ENCODE measurements around the gene RASGEF1B. TPM values are rescaled to one million over a fixed set of nuclear protein-coding genes. Genes with fewer than 3 reads are reported as not detected.

The RASGEF1B gene
- total and polyA plus RNA-seq, 4 donors: 16.0 to 62.0 (median 27.1) TPM

GRCh38 chr4:81509191-81509590 lies 37.5 kb upstream of the RASGEF1B start:
- Histone ChIP-seq H3K4me3 (no peak overlapping the region), H3K9me3 (ENCODE audit: control insufficient read depth in 4 of 4, insufficient read depth in 3 of 4, low read length in 3 of 4) (no peaks in the 10 kb centered on the region), H3K36me3 (ENCODE audit: control insufficient read depth in 4 of 4, insufficient read depth in 4 of 4, low read length in 4 of 4) (no peaks in the 10 kb centered on the region), H3K27ac (ENCODE audit: low read depth in 1 of 2, low read length in 1 of 2) (peak overlapping the region in 1 of 2 donors; percentile 73), H3K4me1 (ENCODE audit: control insufficient read depth in 5 of 5, insufficient read depth in 5 of 5, low read length in 5 of 5) (peaks cover 5 to 32% (median 7%) of the 10 kb centered on the region in 5 donors), H3K27me3 (ENCODE audit: control insufficient read depth in 3 of 3, insufficient read depth in 3 of 3, low read length in 2 of 3) (no peaks in the 10 kb centered on the region), H3K9ac (ENCODE audit: insufficient read depth in 1 of 2, low read length in 2 of 2) (no peak overlapping the region)
- DNase-seq (no peak), ATAC-seq (ENCODE audit: insufficient read depth, low FRiP score) (peak; percentile 5)
- TF ChIP-seq CTCF (IDR thresholded peaks at IDR 0.05; ENCODE audit: control extremely low read depth, extremely low read depth): no peak
- WGBS, 2 donors: 19 to 45% methylated on average over 3 of the region's 3 CpGs

- H3K36me3 ChIP-seq (ENCODE audit: control insufficient read depth in 4 of 4, insufficient read depth in 4 of 4, low read length in 4 of 4): no peaks in the 10 kb centered on the region
- H3K9ac ChIP-seq (ENCODE audit: insufficient read depth in 1 of 2, low read length in 2 of 2): no peak overlapping the region
- no peaks in the 10 kb centered on the region for H3K9me3 ChIP-seq (ENCODE audit: control insufficient read depth in 4 of 4, insufficient read depth in 3 of 4, low read length in 3 of 4)
- H3K27ac ChIP-seq (ENCODE audit: low read depth in 1 of 2, low read length in 1 of 2): peak overlapping the region in 1 of 2 donors; percentile 29
- H3K4me3 ChIP-seq: no peak overlapping the region
- H3K27me3 ChIP-seq (ENCODE audit: control insufficient read depth in 3 of 3, insufficient read depth in 3 of 3, low read length in 2 of 3): no peaks in the 10 kb centered on the region
- WGBS, 2 donors: 52 to 61% methylated on average over 2 of the region's 2 CpGs
- TF ChIP-seq CTCF (IDR thresholded peaks at IDR 0.05; ENCODE audit: control extremely low read depth, extremely low read depth): no peak
- H3K4me1 ChIP-seq (ENCODE audit: control insufficient read depth in 5 of 5, insufficient read depth in 5 of 5, low read length in 5 of 5): peaks cover 6 to 38% (median 13%) of the 10 kb centered on the region in 5 donors
- no peak for ATAC-seq (ENCODE audit: insufficient read depth, low FRiP score)
- DNase-seq: peak in 2 of 3 donors; percentile 69 to 79
Observed at GRCh38 chr4:81508411-81509185, 36.9 kb upstream of the RASGEF1B start.

- WGBS, 2 donors: 96% methylated on average over 1 of the region's 1 CpG
- TF ChIP-seq CTCF (IDR thresholded peaks at IDR 0.05; ENCODE audit: control extremely low read depth, extremely low read depth): no peak
Observed at GRCh38 chr4:81507530-81507929, 35.8 kb upstream of the RASGEF1B start.

More at GRCh38 chr4:81507530-81507929, 35.8 kb upstream of the RASGEF1B start:
- Histone ChIP-seq H3K36me3 (ENCODE audit: control insufficient read depth in 4 of 4, insufficient read depth in 4 of 4, low read length in 4 of 4) (no peaks in the 10 kb centered on the region), H3K4me3 (no peak overlapping the region), H3K27ac (ENCODE audit: low read depth in 1 of 2, low read length in 1 of 2) (no peak overlapping the region), H3K4me1 (ENCODE audit: control insufficient read depth in 5 of 5, insufficient read depth in 5 of 5, low read length in 5 of 5) (peaks cover 6 to 45% (median 14%) of the 10 kb centered on the region in 5 donors), H3K9ac (ENCODE audit: insufficient read depth in 1 of 2, low read length in 2 of 2) (no peak overlapping the region), H3K9me3 (ENCODE audit: control insufficient read depth in 4 of 4, insufficient read depth in 3 of 4, low read length in 3 of 4) (no peaks in the 10 kb centered on the region), H3K27me3 (ENCODE audit: control insufficient read depth in 3 of 3, insufficient read depth in 3 of 3, low read length in 2 of 3) (no peaks in the 10 kb centered on the region)
- DNase-seq (no peak), ATAC-seq (ENCODE audit: insufficient read depth, low FRiP score) (no peak)

Measured in lung (tissue), 12 donors.